NB4 (cell line): ENCODE measurements around the gene ZIC5.

Experiments
- DNase-seq: peaks from one replicate; pipeline ENCODE4 v3.0.0; 2010; ENCODE audit warnings: low read depth
- H3K4me3 ChIP-seq: one replicate; pipeline ENCODE4 v1.5.1; 2011; ENCODE audit warnings: mild to moderate bottlenecking, low read depth, low read length, moderate library complexity
- CTCF ChIP-seq: IDR thresholded peaks from one replicate; pipeline ENCODE4 v1.5.1; 2012; ENCODE audit warnings: low read depth, low read length
- MAX ChIP-seq: IDR thresholded peaks from 2 replicates; pipeline ENCODE4 v1.6.1; 2011; ENCODE audit warnings: low read depth, low read length
- MYC ChIP-seq: IDR thresholded peaks from 2 replicates; pipeline ENCODE4 v1.6.1; 2011; ENCODE audit warnings: low read depth, low read length
- POLR2A ChIP-seq: IDR thresholded peaks from 2 replicates; pipeline ENCODE4 v1.6.1; 2011; ENCODE audit warnings: mild to moderate bottlenecking; ENCODE audit not compliant: insufficient read length; ENCODE audit errors: extremely low read depth

Gene ZIC5

GRCh38 chr13:99991013-99991827 lies 19.7 kb upstream of the ZIC5 start:
- TF ChIP-seq POLR2A (no peak), MYC (no peak), CTCF (no peak), MAX (no peak)
- no peak for DNase-seq
- no peak overlapping the region for H3K4me3 ChIP-seq

- no peak for DNase-seq
- H3K4me3 ChIP-seq, result no peak overlapping the region
- TF ChIP-seq CTCF (no peak), MAX (no peak), POLR2A (no peak), MYC (no peak)
Measured at GRCh38 chr13:99990126-99990977, 18.8 kb upstream of the ZIC5 start.

GRCh38 chr13:99989276-99990125 lies 17.9 kb upstream of the ZIC5 start:
- no peak overlapping the region for H3K4me3 ChIP-seq
- DNase-seq, result no peak

GRCh38 chr13:99988529-99989275 lies 17.1 kb upstream of the ZIC5 start:
- TF ChIP-seq POLR2A (no peak), CTCF (no peak), MYC (no peak)
- H3K4me3 ChIP-seq, result no peak overlapping the region
- no peak for DNase-seq

More at GRCh38 chr13:99989276-99990125, 17.9 kb upstream of the ZIC5 start:
- TF ChIP-seq POLR2A (no peak), MAX (no peak), MYC (no peak), CTCF (no peak)
